A549 (cell line): ENCODE results near the gene TUT4. TPM values are rescaled to one million over a fixed set of nuclear protein-coding genes. Genes with fewer than 3 reads are reported as not detected.

Experiments used
- ATAC-seq, 2 experiments: fragments of 200-7000 bp in 1 of 2; fragments of >200 bp in 1 of 2; cut with Nextera tagmentation in 1 of 2; cut with Tn5 transposase in 1 of 2; 3 replicates each; pipeline versions ENCODE4 v1.8.0 to v1.9.1; 2018 to 2020; ENCODE audit warnings: mild to moderate bottlenecking in 1 of 2, moderate library complexity in 1 of 2
- CTCF ChIA-PET: fragments of 300-600 bp; sonication (Branson Sonifier 250); formaldehyde crosslinking; extraction: SDS; loops from one replicate; lab custom pipeline; 2021; ENCODE audit warnings: antibody characterized with exemption, inconsistent platforms; lab: Yijun Ruan, JAX
- POLR2A ChIA-PET: fragments of 350-600 bp; formaldehyde crosslinking; extraction: SDS; loops from one replicate; lab custom pipeline; 2021; ENCODE audit warnings: antibody characterized with exemption, inconsistent platforms; lab: Yijun Ruan, JAX
- DNase-seq, 2 experiments: peaks; one replicate each; pipeline versions ENCODE4 v3.0.0 to v3.0.0-alpha.2; 2011 to 2016; ENCODE audit warnings: low read depth in 1 of 2, low spot score in 1 of 2
- FAIRE-seq: peaks from 2 replicates; lab custom pipeline; 2011; peaks lifted over from hg19 to GRCh38; lab: Jason Lieb, UNC
- H3K27ac ChIP-seq, 2 experiments: fragments of >200 bp; sonication (Bioruptor Twin); formaldehyde crosslinking; 3 replicates each; pipeline ENCODE4 v1.5.1; 2016 to 2017
- H3K4me1 ChIP-seq: fragments of >200 bp; sonication (Bioruptor Twin); formaldehyde crosslinking; 3 replicates; pipeline ENCODE4 v1.6.1; 2016
- H3K4me2 ChIP-seq: fragments of >200 bp; sonication (Bioruptor Twin); formaldehyde crosslinking; 3 replicates; pipeline ENCODE4 v1.6.1; 2016
- H3K4me3 ChIP-seq: fragments of >200 bp; sonication (Bioruptor Twin); formaldehyde crosslinking; 3 replicates; pipeline ENCODE4 v1.5.1; 2016
- H3K9me3 ChIP-seq: fragments of >200 bp; sonication (Bioruptor Twin); formaldehyde crosslinking; 3 replicates; pipeline ENCODE4 v1.6.1; 2016
- ATOH8 ChIP-seq: fragments of 250-450 bp; sonication (Bioruptor Pico); IDR thresholded peaks from 2 replicates; pipeline ENCODE4 v1.5.0; 2020; ENCODE audit warnings: low read depth, mild to moderate bottlenecking, moderate library complexity
- CBX2 ChIP-seq: fragments of 200-600 bp; sonication (generic); IDR thresholded peaks from 2 replicates; pipeline ENCODE4 v1.6.1; 2016; ENCODE audit warnings: low read depth, mild to moderate bottlenecking, borderline replicate concordance
- CBX8 ChIP-seq: fragments of 200-600 bp; sonication (generic); IDR thresholded peaks from 2 replicates; pipeline ENCODE4 v1.6.1; 2016
- EP300 ChIP-seq, 2 experiments: fragments of >200 bp; sonication (Bioruptor Twin); formaldehyde crosslinking; IDR thresholded peaks; 2 replicates in 1 of 2; 3 replicates in 1 of 2; pipeline ENCODE4 v1.6.1; 2016 to 2017
- ESRRA ChIP-seq: fragments of 150-350 bp; IDR thresholded peaks from 2 replicates; pipeline ENCODE4 v1.6.1; 2014; ENCODE audit warnings: mild to moderate bottlenecking, low read length, borderline replicate concordance
- HEYL ChIP-seq: fragments of 250-450 bp; sonication (Bioruptor Pico); IDR thresholded peaks from 2 replicates; pipeline ENCODE4 v1.8.0; 2021; ENCODE audit warnings: mild to moderate bottlenecking, moderate library complexity
- MAZ ChIP-seq: fragments of 150-350 bp; IDR thresholded peaks from 2 replicates; pipeline ENCODE4 v1.6.1; 2014; ENCODE audit warnings: antibody characterized with exemption, low read depth, low read length, borderline replicate concordance
- PHF8 ChIP-seq: fragments of 200-600 bp; sonication (generic); IDR thresholded peaks from 2 replicates; pipeline ENCODE4 v1.6.1; 2016; ENCODE audit warnings: low read depth, mild to moderate bottlenecking, antibody characterized with exemption, moderate library complexity, borderline replicate concordance
- POLR2AphosphoS2 ChIP-seq: conservative IDR thresholded peaks from 2 replicates; pipeline ENCODE4 v1.6.1; 2012; ENCODE audit warnings: low read length, improper control_type of control experiment, inconsistent platforms
- RARB ChIP-seq: fragments of 250-450 bp; sonication (Bioruptor Pico); IDR thresholded peaks from 2 replicates; pipeline ENCODE4 v1.8.0; 2021; ENCODE audit warnings: mild to moderate bottlenecking, moderate library complexity
- REST ChIP-seq: fragments of 200-600 bp; sonication (generic); IDR thresholded peaks from 2 replicates; pipeline ENCODE4 v1.6.1; 2016; ENCODE audit warnings: antibody characterized with exemption, mild to moderate bottlenecking, moderate library complexity
- WGBS: methylation state at CpG from one replicate; pipeline ENCODE4 v1.1.6; 2017; ENCODE audit errors: missing lambda C conversion rate; 5-methylcytosine and 5-hydroxymethylcytosine counted together
- polyA plus RNA-seq, 4 experiments: library from polyadenylated mRNA; depleted of rRNA in 3 of 4; stranded (reverse); fragments of >200 nt; fragmentation: RNase III in 1 of 4; extraction: RNeasy Plus Mini Kit Qiagen cat#74134 plus additional on column Dnase treatment in 1 of 4; gene quantifications; 2 replicates in 3 of 4; 3 replicates in 1 of 4; pipeline ENCODE4 v1.2.3, GENCODE V29; 2011 to 2017
- TF ChIP-seq, protein P1 (sequence below): fragments of >200 bp; sonication (Bioruptor Twin); formaldehyde crosslinking; IDR thresholded peaks from 3 replicates; pipeline ENCODE4 v1.5.1; 2016
- TF ChIP-seq, protein P2 (sequence below): IDR thresholded peaks from 2 replicates; pipeline ENCODE4 v1.6.1; 2012

Gene TUT4
- polyA plus RNA-seq, 2 of the 4 experiments (the other 2 are of a cell fraction) = 25.3 to 34.1 TPM

GRCh38 chr1:52532731-52533327, 20.1 kb downstream of the TUT4 start:
- DNase-seq = no peak
- POLR2A ChIA-PET = no interaction called here
- CTCF ChIA-PET = interaction anchor here (0.6 to 0.9 kb wide), 2 partner anchors 10 to 32 kb away, joined by 3 read pairs; no protein-coding TSS in a partner anchor
- 97% methylated on average over 2 of the region's 2 CpGs for WGBS
- FAIRE-seq = no peak
- Histone ChIP-seq H3K4me3 (no peak overlapping the region), H3K27ac (no peak overlapping the region), H3K4me1 (no peaks in the 10 kb centered on the region), H3K9me3 (peaks cover 3% of the 10 kb centered on the region; the same call in 1 of the 3 replicates), H3K4me2 (no peak overlapping the region)
- no peak for ATAC-seq
- TF ChIP-seq POLR2AphosphoS2 = no peak
- TF ChIP-seq ESRRA = no peak
- TF ChIP-seq, protein P1, sequence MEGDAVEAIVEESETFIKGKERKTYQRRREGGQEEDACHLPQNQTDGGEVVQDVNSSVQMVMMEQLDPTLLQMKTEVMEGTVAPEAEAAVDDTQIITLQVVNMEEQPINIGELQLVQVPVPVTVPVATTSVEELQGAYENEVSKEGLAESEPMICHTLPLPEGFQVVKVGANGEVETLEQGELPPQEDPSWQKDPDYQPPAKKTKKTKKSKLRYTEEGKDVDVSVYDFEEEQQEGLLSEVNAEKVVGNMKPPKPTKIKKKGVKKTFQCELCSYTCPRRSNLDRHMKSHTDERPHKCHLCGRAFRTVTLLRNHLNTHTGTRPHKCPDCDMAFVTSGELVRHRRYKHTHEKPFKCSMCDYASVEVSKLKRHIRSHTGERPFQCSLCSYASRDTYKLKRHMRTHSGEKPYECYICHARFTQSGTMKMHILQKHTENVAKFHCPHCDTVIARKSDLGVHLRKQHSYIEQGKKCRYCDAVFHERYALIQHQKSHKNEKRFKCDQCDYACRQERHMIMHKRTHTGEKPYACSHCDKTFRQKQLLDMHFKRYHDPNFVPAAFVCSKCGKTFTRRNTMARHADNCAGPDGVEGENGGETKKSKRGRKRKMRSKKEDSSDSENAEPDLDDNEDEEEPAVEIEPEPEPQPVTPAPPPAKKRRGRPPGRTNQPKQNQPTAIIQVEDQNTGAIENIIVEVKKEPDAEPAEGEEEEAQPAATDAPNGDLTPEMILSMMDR = no peak
- no peak for TF ChIP-seq PHF8
- TF ChIP-seq, protein P2, sequence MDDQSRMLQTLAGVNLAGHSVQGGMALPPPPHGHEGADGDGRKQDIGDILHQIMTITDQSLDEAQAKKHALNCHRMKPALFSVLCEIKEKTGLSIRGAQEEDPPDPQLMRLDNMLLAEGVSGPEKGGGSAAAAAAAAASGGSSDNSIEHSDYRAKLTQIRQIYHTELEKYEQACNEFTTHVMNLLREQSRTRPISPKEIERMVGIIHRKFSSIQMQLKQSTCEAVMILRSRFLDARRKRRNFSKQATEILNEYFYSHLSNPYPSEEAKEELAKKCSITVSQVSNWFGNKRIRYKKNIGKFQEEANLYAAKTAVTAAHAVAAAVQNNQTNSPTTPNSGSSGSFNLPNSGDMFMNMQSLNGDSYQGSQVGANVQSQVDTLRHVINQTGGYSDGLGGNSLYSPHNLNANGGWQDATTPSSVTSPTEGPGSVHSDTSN = no peak
- TF ChIP-seq HEYL (CRISPR knock-in tag) = no peak
- TF ChIP-seq MAZ = no peak
- TF ChIP-seq REST = no peak
- no peak for TF ChIP-seq CBX8
- no peak for TF ChIP-seq EP300 (IDR thresholded peaks at IDR 0.05)
- no peak for TF ChIP-seq ATOH8 (CRISPR knock-in tag)
- no peak for TF ChIP-seq CBX2

- 90% methylated on average over 8 of the region's 8 CpGs for WGBS
- Histone ChIP-seq H3K4me1 (no peaks in the 10 kb centered on the region), H3K4me2 (no peak overlapping the region), H3K27ac (no peak overlapping the region), H3K4me3 (no peak overlapping the region), H3K9me3 (peaks cover 3% of the 10 kb centered on the region; the same call in 1 of the 3 replicates)
- DNase-seq = no peak
- no peak for TF ChIP-seq RARB (CRISPR knock-in tag)
- TF ChIP-seq, protein P2 = no peak
- FAIRE-seq = no peak
- ChIA-PET CTCF (interaction anchor here (0.6 kb wide), 2 partner anchors 9 to 97 kb away, joined by 3 read pairs; no protein-coding TSS in a partner anchor), POLR2A (no interaction called here)
- no peak for ATAC-seq
Observed at GRCh38 chr1:52532247-52532646, 20.6 kb downstream of the TUT4 start.
